CD4-positive, alpha-beta memory T cell (primary cell): Measurements from ENCODE around the gene GPR137. TPM values are rescaled to one million over a fixed set of nuclear protein-coding genes. Genes with fewer than 3 reads are reported as not detected.
A peak's percentile ranks its signal among the peaks of the same experiment; 100 is the strongest.

Source experiments
- CTCF ChIA-PET: fragments of 350-600 bp; sonication (Branson Sonifier 250); formaldehyde crosslinking; loops from one replicate; lab custom pipeline; 2021; ENCODE audit warnings: inconsistent platforms; ENCODE audit not compliant: partially characterized antibody; lab: Charles Lee
- POLR2A ChIA-PET: fragments of 350-600 bp; sonication (Branson Sonifier 250); formaldehyde crosslinking; loops from one replicate; lab custom pipeline; 2021; ENCODE audit not compliant: partially characterized antibody; lab: Charles Lee
- DNase-seq, 5 donors: peaks; one replicate each; pipeline versions ENCODE4 v3.0.0 to v3.0.0-alpha.2; 2020 to 2022; ENCODE audit warnings: mixed read lengths in 1 of 5
- H3K27ac ChIP-seq: one replicate; pipeline ENCODE4 v1.7.0; 2013; ENCODE audit warnings: low read depth, low read length
- H3K27me3 ChIP-seq: 2 replicates; pipeline ENCODE4 v1.7.0; 2013; ENCODE audit warnings: mild to moderate bottlenecking, low read length, moderate library complexity; ENCODE audit not compliant: insufficient read depth
- H3K36me3 ChIP-seq: 2 replicates; pipeline ENCODE4 v1.7.0; 2013; ENCODE audit warnings: mild to moderate bottlenecking, low read length, moderate library complexity; ENCODE audit not compliant: insufficient read depth
- H3K4me1 ChIP-seq: 2 replicates; pipeline ENCODE4 v1.7.0; 2013; ENCODE audit warnings: mild to moderate bottlenecking, low read length, moderate library complexity; ENCODE audit not compliant: insufficient read depth
- H3K4me3 ChIP-seq, 2 donors: one replicate each; pipeline ENCODE4 v1.7.0; 2013; ENCODE audit warnings: low read length in 2 of 2, mild to moderate bottlenecking in 1 of 2
- H3K9me3 ChIP-seq, 2 donors: one replicate each; pipeline ENCODE4 v1.7.0; 2013; ENCODE audit warnings: low read length in 2 of 2, control low read depth in 1 of 2; ENCODE audit not compliant: control insufficient read depth in 1 of 2
- H3K27ac Mint-ChIP-seq, 7 donors: one replicate each; pipeline ENCODE4 v1.8.0; 2020 to 2021; ENCODE audit warnings: mixed read lengths in 7 of 7, mild to moderate bottlenecking in 6 of 7, inconsistent platforms in 3 of 7, moderate library complexity in 3 of 7
- H3K27me3 Mint-ChIP-seq, 2 donors: one replicate each; pipeline ENCODE4 v1.8.0; 2020 to 2021; ENCODE audit warnings: mixed read lengths in 2 of 2
- H3K36me3 Mint-ChIP-seq, 2 donors: one replicate each; pipeline ENCODE4 v1.8.0; 2020 to 2021; ENCODE audit warnings: mixed read lengths in 2 of 2, inconsistent platforms in 1 of 2, mild to moderate bottlenecking in 1 of 2
- H3K4me1 Mint-ChIP-seq, 4 donors: one replicate each; pipeline ENCODE4 v1.8.0; 2020 to 2021; ENCODE audit warnings: mixed read lengths in 4 of 4, mild to moderate bottlenecking in 1 of 4
- H3K4me3 Mint-ChIP-seq, 8 donors: one replicate each; pipeline ENCODE4 v1.8.0; 2020 to 2021; ENCODE audit warnings: mixed read lengths in 8 of 8, mild to moderate bottlenecking in 7 of 8, moderate library complexity in 6 of 8, inconsistent platforms in 3 of 8
- H3K9me3 Mint-ChIP-seq, 8 donors: one replicate each; pipeline ENCODE4 v1.8.0; 2020 to 2021; ENCODE audit warnings: mixed read lengths in 8 of 8, mild to moderate bottlenecking in 5 of 8, inconsistent platforms in 3 of 8, moderate library complexity in 1 of 8
- intact Hi-C: fragments of 100-400 bp; cut with micrococcal nuclease; formaldehyde crosslinking; loops from one replicate; pipeline ENCODE4 v1.15.1; 2023
- polyA plus RNA-seq, 2 donors: library from polyadenylated mRNA; unstranded; fragments of 300-500 nt; fragmentation: Illumina TruSeq; gene quantifications; one replicate each; pipeline ENCODE4 v1.2.3, GENCODE V29; 2021
- total RNA-seq, 2 experiments: library from RNA; stranded (reverse); gene quantifications; one replicate each; pipeline ENCODE4 v1.2.3, GENCODE V29; 2021

The GPR137 gene
- total and polyA plus RNA-seq, 4 experiments from 2014 or later = 6.8 to 34.7 (median 20.9) TPM

- Mint-ChIP-seq H3K4me3 (no peak overlapping the region), H3K9me3 (no peaks in the 10 kb centered on the region), H3K27me3 (no peaks in the 10 kb centered on the region), H3K4me1 (peaks cover 1 to 8% (median 5%) of the 10 kb centered on the region in 4 donors), H3K36me3 (peaks cover 10 to 12% of the 10 kb centered on the region in 2 donors), H3K27ac (no peak overlapping the region)
- Histone ChIP-seq H3K27me3 (no peaks in the 10 kb centered on the region), H3K4me3 (no peak overlapping the region), H3K9me3 (no peaks in the 10 kb centered on the region), H3K4me1 (no peaks in the 10 kb centered on the region), H3K27ac (no peak overlapping the region), H3K36me3 (peaks cover 5% of the 10 kb centered on the region)
- intact Hi-C loops = no loop called here
- CTCF ChIA-PET = interaction anchor here (1.6 to 1.9 kb wide), 2 partner anchors 10 to 43 kb away, joined by 4 to 5 read pairs; partner anchors contain the start of gene PLCB3
- POLR2A ChIA-PET = interaction anchor here (1.6 kb wide), 1 partner anchor 8 kb away, joined by 7 read pairs; no protein-coding TSS in a partner anchor
- DNase-seq = no peak
Measured at GRCh38 chr11:64261556-64262080, 24.0 kb upstream of the GPR137 start.

GRCh38 chr11:64262271-64263002, 23.2 kb upstream of the GPR137 start:
- no peaks in the 10 kb centered on the region for H3K27me3 ChIP-seq
- H3K9me3 ChIP-seq = no peaks in the 10 kb centered on the region
- H3K4me1 Mint-ChIP-seq = peaks cover 1 to 8% (median 5%) of the 10 kb centered on the region in 4 donors
- no peaks in the 10 kb centered on the region for H3K27me3 Mint-ChIP-seq
- H3K4me3 ChIP-seq = no peak overlapping the region
- H3K36me3 Mint-ChIP-seq = peaks cover 10% of the 10 kb centered on the region in 2 donors
- H3K9me3 Mint-ChIP-seq = no peaks in the 10 kb centered on the region
- DNase-seq = no peak
- CTCF ChIA-PET = interaction anchor here (0.8 to 3.6 kb wide), 5 partner anchors 8 to 42 kb away, joined by 3 to 16 read pairs (median 4); partner anchors contain the start of gene PLCB3
- intact Hi-C loops = no loop called here
- no peak overlapping the region for H3K27ac ChIP-seq
- no peak overlapping the region for H3K4me3 Mint-ChIP-seq
- H3K4me1 ChIP-seq = no peaks in the 10 kb centered on the region
- POLR2A ChIA-PET = no interaction called here
- H3K36me3 ChIP-seq = peaks cover 5% of the 10 kb centered on the region
- no peak overlapping the region for H3K27ac Mint-ChIP-seq

- Mint-ChIP-seq H3K9me3 (no peaks in the 10 kb centered on the region), H3K27me3 (no peaks in the 10 kb centered on the region), H3K27ac (peak overlapping the region in 1 of 7 donors; percentile 60), H3K4me3 (peak overlapping the region in 1 of 8 donors; percentile 45), H3K36me3 (peaks cover 6 to 10% of the 10 kb centered on the region in 2 donors), H3K4me1 (peaks cover 2 to 14% (median 8%) of the 10 kb centered on the region in 4 donors)
- ChIA-PET POLR2A (interaction anchor here (1.9 kb wide), 1 partner anchor 58 kb away, joined by 8 read pairs; the partner anchor contains the start of gene FERMT3), CTCF (interaction anchor here (0.6 to 3.6 kb wide), 6 partner anchors 9 to 627 kb away, joined by 3 to 16 read pairs (median 4); partner anchors contain the start of gene PLCB3)
- H3K9me3 ChIP-seq = no peaks in the 10 kb centered on the region
- H3K4me1 ChIP-seq = peaks cover 6% of the 10 kb centered on the region
- peaks cover 5% of the 10 kb centered on the region for H3K36me3 ChIP-seq
- DNase-seq = no peak
- no peaks in the 10 kb centered on the region for H3K27me3 ChIP-seq
- no peak overlapping the region for H3K27ac ChIP-seq
- intact Hi-C loops = no loop called here
- no peak overlapping the region for H3K4me3 ChIP-seq
Measured at GRCh38 chr11:64263021-64263946, 22.4 kb upstream of the GPR137 start.

GRCh38 chr11:64263947-64264317, 21.7 kb upstream of the GPR137 start:
- H3K27ac ChIP-seq = no peak overlapping the region
- ChIA-PET POLR2A (interaction anchor here (1.3 to 1.9 kb wide), 2 partner anchors 38 to 58 kb away, joined by 3 to 8 read pairs; partner anchors contain the start of genes FERMT3, NUDT22 and TRPT1), CTCF (interaction anchor here (0.6 to 3.6 kb wide), 4 partner anchors 13 to 626 kb away, joined by 4 to 16 read pairs (median 6); partner anchors contain the start of gene PLCB3)
- H3K36me3 Mint-ChIP-seq = peaks cover 8 to 10% of the 10 kb centered on the region in 2 donors
- peaks cover 13% of the 10 kb centered on the region for H3K4me1 ChIP-seq
- no peak for DNase-seq
- intact Hi-C loops = no loop called here
- no peak overlapping the region for H3K4me3 Mint-ChIP-seq
- peaks cover 6 to 20% (median 13%) of the 10 kb centered on the region in 4 donors for H3K4me1 Mint-ChIP-seq
- H3K27me3 Mint-ChIP-seq = no peaks in the 10 kb centered on the region
- H3K27ac Mint-ChIP-seq = no peak overlapping the region
- no peaks in the 10 kb centered on the region for H3K27me3 ChIP-seq
- H3K9me3 Mint-ChIP-seq = no peaks in the 10 kb centered on the region
- no peak overlapping the region for H3K4me3 ChIP-seq
- H3K36me3 ChIP-seq = peaks cover 5% of the 10 kb centered on the region
- H3K9me3 ChIP-seq = no peaks in the 10 kb centered on the region

DNA sequence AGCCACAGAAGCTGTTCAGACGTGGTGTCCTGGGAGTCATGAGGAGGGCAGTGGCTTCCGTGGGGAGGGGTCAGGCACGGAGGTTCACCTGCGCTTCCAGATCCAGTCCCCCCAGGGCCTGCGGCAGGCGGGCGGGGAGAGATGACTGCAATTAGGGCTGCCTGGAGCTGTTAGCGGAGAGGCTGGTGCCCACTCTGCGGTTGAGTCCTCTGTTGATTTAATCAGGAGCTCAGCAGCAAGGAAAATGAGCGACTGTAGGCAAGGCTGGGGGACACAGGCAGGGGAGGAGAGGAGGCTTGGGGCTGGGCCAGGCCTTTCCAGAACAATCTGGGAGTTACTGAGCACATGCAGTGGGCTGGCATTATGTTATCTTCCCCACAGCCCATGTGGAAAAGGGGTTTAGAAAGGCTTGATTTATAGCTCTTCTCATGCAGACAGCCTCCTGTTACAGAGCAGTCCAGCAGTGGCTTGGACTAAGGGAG, 21.2 kb upstream of the GPR137 start:
- peaks cover 7 to 8% of the 10 kb centered on the region in 2 donors for H3K36me3 Mint-ChIP-seq
- H3K27me3 Mint-ChIP-seq = no peaks in the 10 kb centered on the region
- H3K27ac Mint-ChIP-seq = no peak overlapping the region
- H3K27ac ChIP-seq = no peak overlapping the region
- no peak overlapping the region for H3K4me3 Mint-ChIP-seq
- no peaks in the 10 kb centered on the region for H3K27me3 ChIP-seq
- intact Hi-C loops = no loop called here
- ChIA-PET CTCF (interaction anchor here (0.6 to 3.6 kb wide), 6 partner anchors 13 to 626 kb away, joined by 3 to 16 read pairs (median 4); partner anchors contain the start of gene PLCB3), POLR2A (interaction anchor here (1.3 to 1.9 kb wide), 4 partner anchors 18 to 59 kb away, joined by 3 to 8 read pairs (median 4); partner anchors contain the start of genes FERMT3, NUDT22, PPP1R14B and PRDX5)
- H3K4me1 Mint-ChIP-seq = peaks cover 8 to 22% (median 14%) of the 10 kb centered on the region in 4 donors
- H3K9me3 ChIP-seq = no peaks in the 10 kb centered on the region
- H3K9me3 Mint-ChIP-seq = no peaks in the 10 kb centered on the region
- peaks cover 5% of the 10 kb centered on the region for H3K36me3 ChIP-seq
- no peak for DNase-seq
- peaks cover 15% of the 10 kb centered on the region for H3K4me1 ChIP-seq
- no peak overlapping the region for H3K4me3 ChIP-seq
